HG02870 (cell line): Measurements from ENCODE around the gene SERP1.
"Not testable (repeated sequence)": the region's sequence is repeated elsewhere in the genome, so short reads cannot be mapped to it uniquely, and the experiment has no call there.

Experiments used
- ATAC-seq: cut with Tn5 transposase; IDR thresholded peaks from one replicate; pipeline ENCODE4 v1.9.1; 2021; ENCODE audit warnings: mild to moderate bottlenecking, moderate library complexity; ENCODE audit not compliant: unreplicated experiment

SERP1 gene

GRCh38 chr3:150540297-150540696 is 6.0 kb downstream of the SERP1 start:
- ATAC-seq, result no peak

- ATAC-seq, result no peak
These were observed 7.7 kb downstream of the SERP1 start for GRCh38 chr3:150538324-150539208.

GRCh38 chr3:150535204-150535603 is 11.1 kb downstream of the SERP1 start:
- no peak for ATAC-seq

GRCh38 chr3:150531775-150532174 is 14.5 kb downstream of the SERP1 start:
- no peak for ATAC-seq

GRCh38 chr3:150528354-150528797 is 17.9 kb downstream of the SERP1 start:
- ATAC-seq, result no peak

GRCh38 chr3:150527464-150528255 is 18.6 kb downstream of the SERP1 start:
- no peak for ATAC-seq

GRCh38 chr3:150523538-150523937 is 22.8 kb downstream of the SERP1 start:
- ATAC-seq, result no peak

GRCh38 chr3:150521463-150521862 is 24.8 kb downstream of the SERP1 start:
- no peak for ATAC-seq

GRCh38 chr3:150520408-150520807 is 25.9 kb downstream of the SERP1 start:
- no peak for ATAC-seq

GRCh38 chr3:150519026-150519425 is 27.3 kb downstream of the SERP1 start:
- no peak for ATAC-seq

- ATAC-seq, result no peak
These were observed 31.1 kb downstream of the SERP1 start for GRCh38 chr3:150515210-150515609.

- no peak for ATAC-seq
These were observed 35.0 kb downstream of the SERP1 start for GRCh38 chr3:150511122-150511821.

- no peak for ATAC-seq
These were observed 36.5 kb downstream of the SERP1 start for GRCh38 chr3:150509780-150510179.

- ATAC-seq, result no peak
These were observed 37.9 kb downstream of the SERP1 start for GRCh38 chr3:150508401-150508800.

GRCh38 chr3:150504483-150504882 is 41.8 kb downstream of the SERP1 start:
- no peak for ATAC-seq

- no peak for ATAC-seq
These were observed 42.7 kb downstream of the SERP1 start for GRCh38 chr3:150503402-150504099.

GRCh38 chr3:150500960-150501359 is 45.3 kb downstream of the SERP1 start:
- ATAC-seq, result not testable (repeated sequence)

GRCh38 chr3:150497956-150498355 is 48.3 kb downstream of the SERP1 start:
- ATAC-seq, result no peak

- ATAC-seq, result no peak
These were observed 50.6 kb downstream of the SERP1 start for GRCh38 chr3:150495563-150496168.

GRCh38 chr3:150495149-150495548 is 51.1 kb downstream of the SERP1 start:
- ATAC-seq, result no peak
